ENCODE measurements around the gene PFDN6.

Gene PFDN6

DNA sequence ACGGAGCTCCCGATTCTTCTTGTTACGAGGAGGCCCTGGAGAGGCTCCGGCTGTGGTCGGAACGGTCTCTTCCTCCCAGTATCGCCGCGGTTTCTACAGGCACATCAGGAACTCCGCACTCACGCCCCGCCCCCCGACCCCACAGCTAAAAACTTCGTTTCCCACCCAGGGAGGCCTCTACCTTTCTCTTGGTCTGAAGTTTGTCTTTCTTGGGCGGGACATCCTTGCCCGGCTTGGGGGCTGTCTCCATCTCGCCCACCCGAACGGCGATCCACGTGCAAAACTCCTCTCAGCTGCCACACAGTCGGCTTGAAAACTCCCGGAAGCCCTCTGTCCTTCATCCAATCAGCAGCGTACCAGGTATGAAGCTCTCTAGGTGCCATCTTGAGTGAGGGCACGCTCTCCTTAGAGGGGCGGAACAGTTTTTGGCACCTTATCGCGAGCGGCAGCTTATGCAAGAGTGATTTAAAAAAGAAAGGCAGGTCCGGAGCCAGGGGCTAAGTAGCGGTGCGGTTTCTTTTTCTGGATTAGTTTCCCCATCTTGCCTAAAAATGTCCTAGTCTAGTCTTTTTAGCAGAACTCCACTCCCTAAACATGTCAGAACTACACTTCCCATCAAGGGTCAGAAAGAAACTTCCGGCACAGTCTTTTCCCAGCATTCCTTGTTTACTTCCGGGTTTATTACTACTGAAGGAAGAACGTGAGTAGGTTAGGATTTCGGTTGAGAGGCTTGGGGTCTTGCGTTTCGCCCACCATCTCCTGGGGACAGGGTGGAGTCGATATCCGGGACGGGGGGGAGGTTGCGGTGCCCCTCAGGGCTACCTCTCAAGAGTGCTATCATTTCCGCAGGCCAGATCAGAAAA is at the start of gene PFDN6, which contains the start of gene WDR46:
Gene PFDN6, plus strand, starts transcription at position 681 of the 863 bp plus-strand sequence. CDS start 256 bp downstream, outside the sequence.
Gene WDR46, minus strand, starts transcription at position 319 of the 863 bp plus-strand sequence. Its CDS starts 69 bp downstream, at position 250.
- Histone ChIP-seq H3K27me3 (ENCODE audit: low read depth, low read length) (no peaks in the 10 kb centered on the region), H3K36me3 (replicated peaks; ENCODE audit: low read depth, low read length) (peaks cover 9% of the 10 kb centered on the region), H3K4me2 (ENCODE audit: low read length) (peak within 1 kb of the TSS; percentile 97), H3K4me3 (ENCODE audit: low read length) (peak within 1 kb of the TSS; percentile 98), H3K4me1 (ENCODE audit: low read length) (peaks cover 12% of the 10 kb centered on the region), H3K9me3 (ENCODE audit: insufficient read depth, low read length) (no peaks in the 10 kb centered on the region), H3K27ac (ENCODE audit: low read length) (peak within 1 kb of the TSS; percentile 38), H2AFZ (ENCODE audit: low read depth, low read length) (peak within 1 kb of the TSS; percentile 70; the same call in 1 of the 2 replicates), H3K79me2 (ENCODE audit: low read length) (peaks cover 28% of the 10 kb centered on the region), H3K9ac (ENCODE audit: low read length) (peak within 1 kb of the TSS; percentile 89), H4K20me1 (ENCODE audit: insufficient read depth, low read length) (no peaks in the 10 kb centered on the region)
- TF ChIP-seq EZH2phosphoT487 (IDR thresholded peaks at IDR 0.05; ENCODE audit: low read depth): no peak
- TF ChIP-seq, protein P1, sequence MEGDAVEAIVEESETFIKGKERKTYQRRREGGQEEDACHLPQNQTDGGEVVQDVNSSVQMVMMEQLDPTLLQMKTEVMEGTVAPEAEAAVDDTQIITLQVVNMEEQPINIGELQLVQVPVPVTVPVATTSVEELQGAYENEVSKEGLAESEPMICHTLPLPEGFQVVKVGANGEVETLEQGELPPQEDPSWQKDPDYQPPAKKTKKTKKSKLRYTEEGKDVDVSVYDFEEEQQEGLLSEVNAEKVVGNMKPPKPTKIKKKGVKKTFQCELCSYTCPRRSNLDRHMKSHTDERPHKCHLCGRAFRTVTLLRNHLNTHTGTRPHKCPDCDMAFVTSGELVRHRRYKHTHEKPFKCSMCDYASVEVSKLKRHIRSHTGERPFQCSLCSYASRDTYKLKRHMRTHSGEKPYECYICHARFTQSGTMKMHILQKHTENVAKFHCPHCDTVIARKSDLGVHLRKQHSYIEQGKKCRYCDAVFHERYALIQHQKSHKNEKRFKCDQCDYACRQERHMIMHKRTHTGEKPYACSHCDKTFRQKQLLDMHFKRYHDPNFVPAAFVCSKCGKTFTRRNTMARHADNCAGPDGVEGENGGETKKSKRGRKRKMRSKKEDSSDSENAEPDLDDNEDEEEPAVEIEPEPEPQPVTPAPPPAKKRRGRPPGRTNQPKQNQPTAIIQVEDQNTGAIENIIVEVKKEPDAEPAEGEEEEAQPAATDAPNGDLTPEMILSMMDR (IDR thresholded peaks at IDR 0.05; ENCODE audit: low read depth, low read length): no peak

DNA sequence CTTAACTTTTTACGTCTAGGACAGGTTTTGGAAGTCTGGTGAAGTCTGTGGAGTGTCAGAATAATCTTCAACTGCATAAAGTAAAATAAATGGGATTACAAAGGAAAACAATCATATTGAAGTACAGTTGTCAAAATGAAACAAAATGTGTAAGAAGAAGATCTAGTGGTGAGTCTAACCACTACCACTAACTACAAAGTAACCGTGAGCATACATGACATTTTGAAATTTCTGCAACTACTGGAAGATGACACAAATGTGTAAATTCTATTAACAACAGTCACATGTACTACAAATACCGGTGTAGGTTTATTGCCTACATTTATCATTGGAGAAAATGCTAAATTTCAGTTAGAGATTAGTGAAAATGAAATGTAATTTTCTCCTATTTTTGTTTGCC is 47.4 kb upstream of the PFDN6 start:
- Histone ChIP-seq H3K4me3 (ENCODE audit: low read length) (no peak overlapping the region), H2AFZ (ENCODE audit: low read depth, low read length) (no peak overlapping the region), H3K9me3 (ENCODE audit: insufficient read depth, low read length) (no peaks in the 10 kb centered on the region), H4K20me1 (ENCODE audit: insufficient read depth, low read length) (no peaks in the 10 kb centered on the region), H3K36me3 (replicated peaks; ENCODE audit: low read depth, low read length) (no peaks in the 10 kb centered on the region), H3K27me3 (ENCODE audit: low read depth, low read length) (peaks cover 10% of the 10 kb centered on the region), H3K9ac (ENCODE audit: low read length) (no peak overlapping the region), H3K4me2 (ENCODE audit: low read length) (peak overlapping the region; percentile 18; the same call in 1 of the 2 replicates), H3K4me1 (ENCODE audit: low read length) (peaks cover 4% of the 10 kb centered on the region; the same call in 1 of the 2 replicates), H3K27ac (ENCODE audit: low read length) (no peak overlapping the region), H3K79me2 (ENCODE audit: low read length) (no peaks in the 10 kb centered on the region)
- no peak for TF ChIP-seq EZH2phosphoT487 (IDR thresholded peaks at IDR 0.05; ENCODE audit: low read depth)
- TF ChIP-seq, protein P1 (IDR thresholded peaks at IDR 0.05; ENCODE audit: low read depth, low read length): no peak

DNA sequence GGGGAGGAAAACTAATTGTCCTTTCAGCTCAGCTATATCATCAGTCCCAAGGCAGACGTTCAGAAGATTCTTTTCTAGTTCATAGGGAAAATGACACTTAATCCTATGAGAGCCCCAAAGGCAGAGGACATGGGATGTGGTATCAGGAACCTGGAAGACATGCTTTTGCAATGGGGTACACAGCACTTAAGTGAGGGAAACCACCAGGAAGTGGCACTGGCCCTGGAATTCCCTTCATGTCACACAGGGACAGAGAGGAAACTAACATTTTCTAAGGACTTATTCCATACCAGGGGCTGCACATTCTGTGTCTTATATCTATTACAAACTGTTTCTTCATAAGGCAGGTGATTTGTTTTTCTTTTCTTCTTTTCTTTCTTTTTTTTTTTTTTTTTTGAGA is 45.9 kb upstream of the PFDN6 start:
- TF ChIP-seq, protein P1 (IDR thresholded peaks at IDR 0.05; ENCODE audit: low read depth, low read length): no peak
- no peak for TF ChIP-seq EZH2phosphoT487 (IDR thresholded peaks at IDR 0.05; ENCODE audit: low read depth)
- H3K9me3 ChIP-seq (ENCODE audit: insufficient read depth, low read length): no peaks in the 10 kb centered on the region
- H3K4me3 ChIP-seq (ENCODE audit: low read length): no peak overlapping the region
- peaks cover 4% of the 10 kb centered on the region; the same call in 1 of the 2 replicates for H3K4me1 ChIP-seq (ENCODE audit: low read length)
- H3K4me2 ChIP-seq (ENCODE audit: low read length): no peak overlapping the region
- no peak overlapping the region for H3K27ac ChIP-seq (ENCODE audit: low read length)
- H4K20me1 ChIP-seq (ENCODE audit: insufficient read depth, low read length): no peaks in the 10 kb centered on the region
- no peaks in the 10 kb centered on the region for H3K79me2 ChIP-seq (ENCODE audit: low read length)
- no peak overlapping the region for H2AFZ ChIP-seq (ENCODE audit: low read depth, low read length)
- H3K9ac ChIP-seq (ENCODE audit: low read length): no peak overlapping the region
- H3K36me3 ChIP-seq (replicated peaks; ENCODE audit: low read depth, low read length): no peaks in the 10 kb centered on the region
- peaks cover 10% of the 10 kb centered on the region for H3K27me3 ChIP-seq (ENCODE audit: low read depth, low read length)

DNA sequence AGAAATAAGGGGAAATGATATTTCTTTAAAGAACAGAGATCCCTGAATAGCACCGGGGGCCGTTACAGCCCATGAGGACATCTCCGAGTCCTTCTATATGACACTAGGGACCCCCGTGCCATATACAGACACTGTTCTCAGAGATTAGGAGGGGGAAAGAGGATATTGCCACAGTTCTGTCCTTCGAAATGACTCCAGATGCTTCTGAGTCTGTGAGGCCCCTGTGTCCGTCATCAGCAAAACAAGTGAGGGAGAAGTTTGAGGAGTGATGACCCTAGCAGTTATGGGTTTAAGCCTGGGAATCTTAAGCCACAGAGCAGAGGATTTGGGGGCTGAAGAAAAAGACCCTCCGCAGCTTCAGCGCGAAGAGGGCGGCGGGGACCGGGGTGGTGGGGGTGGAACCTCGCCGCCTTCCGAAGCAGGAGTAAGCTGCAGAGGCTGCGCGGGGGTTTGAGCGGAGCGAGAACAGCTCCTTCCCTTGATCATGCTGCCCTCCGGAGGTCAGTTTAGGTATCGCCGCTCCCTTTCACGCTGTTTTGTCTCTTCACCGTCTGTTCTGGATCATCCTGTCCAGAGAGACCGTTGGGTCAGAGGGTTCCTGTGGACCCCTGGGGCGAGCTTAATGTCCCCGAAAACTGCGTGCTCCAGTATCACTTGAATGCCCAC is 41.3 kb upstream of the PFDN6 start:
- no peaks in the 10 kb centered on the region for H3K9me3 ChIP-seq (ENCODE audit: insufficient read depth, low read length)
- no peak for TF ChIP-seq EZH2phosphoT487 (IDR thresholded peaks at IDR 0.05; ENCODE audit: low read depth)
- TF ChIP-seq, protein P1 (IDR thresholded peaks at IDR 0.05; ENCODE audit: low read depth, low read length): peak; percentile 68
- peak overlapping the region; percentile 39 for H3K27ac ChIP-seq (ENCODE audit: low read length)
- peaks cover 7% of the 10 kb centered on the region for H3K4me1 ChIP-seq (ENCODE audit: low read length)
- H2AFZ ChIP-seq (ENCODE audit: low read depth, low read length): peak overlapping the region; percentile 98
- peaks cover 3% of the 10 kb centered on the region for H3K36me3 ChIP-seq (replicated peaks; ENCODE audit: low read depth, low read length)
- peak overlapping the region; percentile 99 for H3K4me3 ChIP-seq (ENCODE audit: low read length)
- H3K27me3 ChIP-seq (ENCODE audit: low read depth, low read length): peaks cover 4% of the 10 kb centered on the region; the same call in 1 of the 2 replicates
- H3K79me2 ChIP-seq (ENCODE audit: low read length): no peaks in the 10 kb centered on the region; the same call in 1 of the 2 replicates
- H3K4me2 ChIP-seq (ENCODE audit: low read length): peak overlapping the region; percentile 99
- H3K9ac ChIP-seq (ENCODE audit: low read length): peak overlapping the region; percentile 74
- no peaks in the 10 kb centered on the region for H4K20me1 ChIP-seq (ENCODE audit: insufficient read depth, low read length)
